WTC11 (cell line): ENCODE data around the gene EPHA6. TPM values are rescaled to one million over a fixed set of nuclear protein-coding genes. Genes with fewer than 3 reads are reported as not detected.

Source experiments
- ATAC-seq: fragments of 200-7000 bp; cut with Tn5 transposase; 2 replicates; pipeline ENCODE4 v1.10.0; 2021; ENCODE audit warnings: mild to moderate bottlenecking, moderate library complexity
- CTCF ChIA-PET: fragments of 300-600 bp; sonication (Branson Sonifier 250); formaldehyde crosslinking; loops from one replicate; lab custom pipeline; 2021; ENCODE audit warnings: antibody characterized with exemption; lab: Charles Lee
- POLR2A ChIA-PET: fragments of 350-600 bp; sonication (Branson Sonifier 250); formaldehyde crosslinking; loops from one replicate; lab custom pipeline; 2021; ENCODE audit warnings: antibody characterized with exemption; lab: Charles Lee
- DNase-seq: peaks from one replicate; pipeline ENCODE4 v3.0.0; 2021; ENCODE audit warnings: low spot score
- H3K27ac Mint-ChIP-seq: 2 replicates; pipeline ENCODE4 v1.8.0; 2021; ENCODE audit warnings: mixed read lengths
- H3K27me3 Mint-ChIP-seq: 2 replicates; pipeline ENCODE4 v1.8.0; 2021; ENCODE audit warnings: low read depth, mild to moderate bottlenecking, moderate library complexity, mixed read lengths
- H3K36me3 Mint-ChIP-seq: 2 replicates; pipeline ENCODE4 v1.8.0; 2021; ENCODE audit warnings: mixed read lengths
- H3K4me1 Mint-ChIP-seq: 2 replicates; pipeline ENCODE4 v1.8.0; 2022; ENCODE audit warnings: mixed read lengths
- H3K4me3 Mint-ChIP-seq: 2 replicates; pipeline ENCODE4 v1.8.0; 2021; ENCODE audit warnings: mild to moderate bottlenecking, moderate library complexity, mixed read lengths
- H3K9me3 Mint-ChIP-seq: 2 replicates; pipeline ENCODE4 v1.8.0; 2021; ENCODE audit warnings: mixed read lengths
- ARID4B ChIP-seq: sonication (generic); formaldehyde crosslinking; IDR thresholded peaks from 2 replicates; pipeline ENCODE4 v1.8.0; 2023; ENCODE audit warnings: missing genetic modification reagents, mild to moderate bottlenecking, borderline replicate concordance
- CTCF ChIP-seq: fragments of 200-600 bp; IDR thresholded peaks from 2 replicates; pipeline ENCODE4 v1.8.0; 2022; ENCODE audit warnings: antibody characterized with exemption
- GRHL2 ChIP-seq: fragments of 250-450 bp; sonication (Bioruptor Pico); IDR thresholded peaks from 2 replicates; pipeline ENCODE4 v1.8.0; 2022; ENCODE audit warnings: mild to moderate bottlenecking, moderate library complexity; ENCODE audit not compliant: insufficient replicate concordance, severe bottlenecking
- KAT7 ChIP-seq: sonication (generic); formaldehyde crosslinking; IDR thresholded peaks from 2 replicates; pipeline ENCODE4 v1.8.1; 2023; ENCODE audit warnings: missing genetic modification reagents, mild to moderate bottlenecking, borderline replicate concordance
- MLX ChIP-seq: sonication (generic); formaldehyde crosslinking; IDR thresholded peaks from 2 replicates; pipeline ENCODE4 v1.8.1; 2023; ENCODE audit warnings: mild to moderate bottlenecking, missing genetic modification reagents, moderate library complexity
- MXD4 ChIP-seq: fragments of 250-450 bp; sonication (Bioruptor Pico); IDR thresholded peaks from 2 replicates; pipeline ENCODE4 v1.8.0; 2021; ENCODE audit warnings: mild to moderate bottlenecking, moderate library complexity, borderline replicate concordance
- NFE2L1 ChIP-seq: sonication (generic); formaldehyde crosslinking; IDR thresholded peaks from 2 replicates; pipeline ENCODE4 v1.8.1; 2023; ENCODE audit warnings: missing genetic modification reagents
- NR3C1 ChIP-seq: sonication (generic); formaldehyde crosslinking; conservative IDR thresholded peaks from 2 replicates; pipeline ENCODE4 v1.8.1; 2023; ENCODE audit warnings: low read depth, mild to moderate bottlenecking, missing genetic modification reagents
- SMAD3 ChIP-seq: sonication (generic); formaldehyde crosslinking; IDR thresholded peaks from 2 replicates; pipeline ENCODE4 v1.8.0; 2022; ENCODE audit warnings: missing genetic modification reagents, mild to moderate bottlenecking, borderline replicate concordance
- SOX15 ChIP-seq: fragments of 250-450 bp; sonication (Bioruptor Pico); IDR thresholded peaks from 2 replicates; pipeline ENCODE4 v1.9.0; 2021; ENCODE audit warnings: mild to moderate bottlenecking
- STAT6 ChIP-seq: sonication (generic); formaldehyde crosslinking; conservative IDR thresholded peaks from 2 replicates; pipeline ENCODE4 v1.8.1; 2023; ENCODE audit warnings: mild to moderate bottlenecking, low read depth, missing genetic modification reagents, moderate library complexity
- TEAD1 ChIP-seq: sonication (generic); formaldehyde crosslinking; IDR thresholded peaks from 2 replicates; pipeline ENCODE4 v1.8.0; 2022; ENCODE audit warnings: mild to moderate bottlenecking, missing genetic modification reagents
- USF2 ChIP-seq: sonication (generic); formaldehyde crosslinking; IDR thresholded peaks from 2 replicates; pipeline ENCODE4 v1.8.1; 2023; ENCODE audit warnings: mild to moderate bottlenecking, missing genetic modification reagents, moderate library complexity
- ZMAT4 ChIP-seq: fragments of 250-450 bp; sonication (Bioruptor Pico); IDR thresholded peaks from 2 replicates; pipeline ENCODE4 v1.9.0; 2021; ENCODE audit warnings: mild to moderate bottlenecking
- ZNF138 ChIP-seq: sonication (generic); formaldehyde crosslinking; conservative IDR thresholded peaks from 2 replicates; pipeline ENCODE4 v1.8.1; 2022; ENCODE audit warnings: mild to moderate bottlenecking, moderate library complexity, missing genetic modification reagents
- ZNF396 ChIP-seq: fragments of 250-450 bp; sonication (Bioruptor Pico); IDR thresholded peaks from 2 replicates; pipeline ENCODE4 v1.8.0; 2021; ENCODE audit warnings: mild to moderate bottlenecking, moderate library complexity, borderline replicate concordance
- ZNF425 ChIP-seq: fragments of 250-450 bp; sonication (Bioruptor Pico); conservative IDR thresholded peaks from 2 replicates; pipeline ENCODE4 v1.9.0; 2021; ENCODE audit warnings: mild to moderate bottlenecking
- total RNA-seq: library from RNA; stranded (reverse); gene quantifications from 3 replicates; pipeline ENCODE4 v1.2.3, GENCODE V29; 2021

Gene EPHA6
- total RNA-seq, 1 experiment from 2014 or later, result 2.1 TPM

GRCh38 chr3:97277708-97278107 is 463.3 kb downstream of the EPHA6 start:
- Mint-ChIP-seq H3K27ac (no peak overlapping the region), H3K4me1 (peaks cover 59% of the 10 kb centered on the region), H3K9me3 (peaks cover 7% of the 10 kb centered on the region; the same call in 1 of the 2 replicates), H3K27me3 (peaks cover 14% of the 10 kb centered on the region), H3K36me3 (peaks cover 19% of the 10 kb centered on the region), H3K4me3 (no peak overlapping the region)
- TF ChIP-seq ZNF396 (CRISPR knock-in tag) (no peak), MXD4 (CRISPR knock-in tag) (no peak), NFE2L1 (no peak), USF2 (no peak), ZNF138 (CRISPR knock-in tag) (no peak), GRHL2 (no peak), STAT6 (CRISPR knock-in tag) (no peak), NR3C1 (CRISPR knock-in tag) (no peak), ZMAT4 (CRISPR knock-in tag) (no peak), MLX (CRISPR knock-in tag) (no peak), ZNF425 (CRISPR knock-in tag) (no peak), SOX15 (CRISPR knock-in tag) (no peak), SMAD3 (CRISPR knock-in tag) (no peak), ARID4B (no peak), TEAD1 (CRISPR knock-in tag) (no peak), CTCF (no peak), KAT7 (CRISPR knock-in tag) (no peak)
- no peak for DNase-seq
- CTCF ChIA-PET, result interaction anchor here (1.0 kb wide), 1 partner anchor 441 kb away, joined by 4 read pairs; no protein-coding TSS in a partner anchor
- no peak for ATAC-seq
- POLR2A ChIA-PET, result no interaction called here
